Small intestine (tissue), 7 donors: Measurements from ENCODE around the gene CPEB4. TPM values are rescaled to one million over a fixed set of nuclear protein-coding genes. Genes with fewer than 3 reads are reported as not detected.
A peak's percentile ranks its signal among the peaks of the same experiment; 100 is the strongest.

Source experiments
- DNase-seq, 2 donors: peaks; one replicate each; pipeline versions ENCODE4 v3.0.0 to v3.0.0-alpha.2; 2013
- FAIRE-seq: peaks from 2 replicates; lab custom pipeline; 2012; peaks lifted over from hg19 to GRCh38; lab: Jason Lieb, UNC
- H3K27ac ChIP-seq, 3 donors: one replicate each; pipeline ENCODE4 v1.5.1; 2013; ENCODE audit warnings: low read length in 2 of 3, mild to moderate bottlenecking in 2 of 3, control low read depth in 1 of 3, inconsistent platforms in 1 of 3, low read depth in 1 of 3, moderate library complexity in 1 of 3
- H3K27me3 ChIP-seq, 3 donors: one replicate each; pipeline ENCODE4 v1.6.1; 2013; ENCODE audit warnings: low read length in 3 of 3, inconsistent platforms in 1 of 3; ENCODE audit not compliant: control insufficient read depth in 3 of 3, insufficient read depth in 3 of 3
- H3K36me3 ChIP-seq, 3 donors: one replicate each; pipeline ENCODE4 v1.6.1; 2013; ENCODE audit warnings: low read length in 3 of 3, inconsistent platforms in 1 of 3, low read depth in 1 of 3, mild to moderate bottlenecking in 1 of 3, moderate library complexity in 1 of 3; ENCODE audit not compliant: control insufficient read depth in 3 of 3, insufficient read depth in 2 of 3
- H3K4me1 ChIP-seq, 3 donors: one replicate each; pipeline ENCODE4 v1.6.1; 2013; ENCODE audit warnings: low read length in 2 of 3, inconsistent platforms in 1 of 3, low read depth in 1 of 3, mild to moderate bottlenecking in 1 of 3, moderate library complexity in 1 of 3; ENCODE audit not compliant: control insufficient read depth in 3 of 3, insufficient read depth in 2 of 3
- H3K4me3 ChIP-seq, 3 donors: one replicate each; pipeline ENCODE4 v1.5.1; 2013; ENCODE audit warnings: low read length in 3 of 3, control low read depth in 1 of 3, inconsistent platforms in 1 of 3, low read depth in 1 of 3, mild to moderate bottlenecking in 1 of 3, moderate library complexity in 1 of 3
- H3K9me3 ChIP-seq, 2 donors: one replicate each; pipeline ENCODE4 v1.6.1; 2013; ENCODE audit warnings: low read depth in 1 of 2, low read length in 1 of 2; ENCODE audit not compliant: control insufficient read depth in 2 of 2, insufficient read depth in 1 of 2
- WGBS, 3 donors: extraction: QIAGEN DNeasy Blood & Tissue Kit; methylation state at CpG; one replicate each; pipeline ENCODE4 v1.1.7; 2013; 5-methylcytosine and 5-hydroxymethylcytosine counted together
- polyA plus RNA-seq, 4 donors: library from polyadenylated mRNA; stranded (reverse) in 3 of 4; unstranded in 1 of 4; fragments of 200-250 nt in 3 of 4; fragments of 120-200 nt in 1 of 4; gene quantifications; one replicate each; pipeline versions ENCODE4 v1.2.1 to v1.2.3, GENCODE V29; 2013
- donor health status: healthy with polysubstance abuse.
- donor health status: control.
- donor health status: control.
- donor health status: Bipolar disorder and iron deficiency.
- donor health status: healthy.

The CPEB4 gene
- polyA plus RNA-seq, 4 donors = 7.8 to 55.0 (median 13.0) TPM

DNA sequence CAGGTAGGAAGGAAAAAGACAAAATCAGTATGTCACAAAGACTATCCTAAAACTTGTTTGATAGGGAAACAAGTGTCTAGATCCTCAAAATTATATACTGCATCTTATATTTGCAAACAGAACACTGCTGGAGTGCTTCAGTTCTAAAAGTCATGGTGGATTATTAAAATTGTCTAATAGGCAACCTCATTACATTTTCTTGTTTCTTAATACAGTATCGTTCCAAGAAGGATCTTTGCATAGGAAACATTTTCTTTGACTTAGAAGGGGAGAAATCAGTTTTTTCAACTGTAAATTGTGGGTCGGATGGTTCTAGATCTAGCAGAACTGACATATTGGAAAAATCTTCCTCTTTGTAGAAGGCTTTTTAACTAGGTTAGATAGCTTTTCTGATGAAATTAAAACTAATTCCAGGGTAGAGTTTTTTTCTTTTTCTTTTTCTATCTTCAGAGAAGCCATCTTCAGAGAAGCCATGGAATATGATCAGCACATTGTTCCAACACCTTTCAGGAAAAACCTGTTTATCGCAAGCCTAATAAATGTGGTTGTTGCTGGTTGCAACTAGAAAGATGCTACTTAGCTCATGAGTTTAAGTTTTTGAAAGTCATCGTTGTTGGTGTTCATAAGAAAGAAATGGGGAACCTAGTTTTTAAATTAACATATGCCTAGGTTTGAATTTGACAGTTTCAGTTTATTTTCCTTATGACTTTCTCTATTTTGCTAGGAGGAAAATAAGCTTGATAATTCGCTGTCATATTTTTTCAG is 7.4 kb downstream of the CPEB4 start:
- H3K9me3 ChIP-seq = no peaks in the 10 kb centered on the region
- H3K27ac ChIP-seq = no peak overlapping the region
- H3K4me1 ChIP-seq = no peaks in the 10 kb centered on the region
- H3K27me3 ChIP-seq = no peaks in the 10 kb centered on the region
- 86 to 88% (median 88%) methylated on average over 5 of the region's 5 CpGs for WGBS, 3 donors
- H3K36me3 ChIP-seq = peaks cover 0 to 9% (median 0%) of the 10 kb centered on the region in 3 donors
- no peak for FAIRE-seq
- H3K4me3 ChIP-seq = no peak overlapping the region
- DNase-seq = no peak

DNA sequence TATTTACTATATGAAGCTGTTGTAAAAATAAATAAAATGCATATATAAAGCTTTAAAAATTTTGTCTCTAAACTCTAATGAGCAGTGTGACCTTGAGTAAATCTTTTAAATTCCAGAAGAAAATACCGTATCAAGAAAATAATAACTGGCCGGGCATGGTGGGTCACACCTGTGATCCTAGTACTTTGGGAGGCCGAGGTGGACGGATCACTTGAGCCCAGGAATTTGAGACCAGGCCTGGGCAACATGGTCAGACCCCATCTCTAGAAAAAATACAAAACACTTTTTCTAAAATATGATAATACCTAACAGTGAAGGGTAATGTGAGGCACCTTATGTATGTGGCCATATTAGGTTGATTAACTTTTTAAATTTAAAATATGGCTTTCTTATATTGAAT is 8.5 kb downstream of the CPEB4 start:
- peaks cover 0 to 9% (median 0%) of the 10 kb centered on the region in 3 donors for H3K36me3 ChIP-seq
- WGBS, 3 donors = 97 to 98% (median 97%) methylated on average over 4 of the region's 4 CpGs
- no peak overlapping the region for H3K27ac ChIP-seq
- DNase-seq (no peak), FAIRE-seq (no peak)
- no peaks in the 10 kb centered on the region for H3K27me3 ChIP-seq
- no peaks in the 10 kb centered on the region for H3K4me1 ChIP-seq
- H3K4me3 ChIP-seq = no peak overlapping the region
- no peaks in the 10 kb centered on the region for H3K9me3 ChIP-seq

DNA sequence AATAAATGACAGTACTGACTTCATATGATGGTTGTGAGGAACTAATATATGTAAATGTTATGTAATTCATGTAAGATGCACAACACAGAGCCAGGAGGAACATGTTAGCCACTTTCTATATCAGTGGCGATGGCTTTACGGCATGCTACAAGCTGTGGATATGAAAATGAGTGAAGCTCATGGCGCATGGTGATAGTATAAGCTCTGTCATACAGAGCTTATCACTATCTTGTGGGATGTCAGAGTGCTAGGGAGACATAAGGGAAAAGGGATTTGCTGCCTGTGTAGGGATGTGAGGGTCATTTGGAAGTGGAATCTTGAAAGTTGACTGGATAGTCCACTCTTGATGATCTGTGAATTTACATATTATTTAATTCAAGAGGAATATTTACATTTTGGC is 13.6 kb downstream of the CPEB4 start:
- H3K27ac ChIP-seq = no peak overlapping the region
- H3K36me3 ChIP-seq = peaks cover 0 to 7% (median 0%) of the 10 kb centered on the region in 3 donors
- H3K4me1 ChIP-seq = no peaks in the 10 kb centered on the region
- H3K4me3 ChIP-seq = no peak overlapping the region
- 93 to 98% (median 98%) methylated on average over 3 of the region's 3 CpGs for WGBS, 3 donors
- H3K27me3 ChIP-seq = no peaks in the 10 kb centered on the region
- no peaks in the 10 kb centered on the region for H3K9me3 ChIP-seq
- FAIRE-seq (no peak), DNase-seq (no peak)

DNA sequence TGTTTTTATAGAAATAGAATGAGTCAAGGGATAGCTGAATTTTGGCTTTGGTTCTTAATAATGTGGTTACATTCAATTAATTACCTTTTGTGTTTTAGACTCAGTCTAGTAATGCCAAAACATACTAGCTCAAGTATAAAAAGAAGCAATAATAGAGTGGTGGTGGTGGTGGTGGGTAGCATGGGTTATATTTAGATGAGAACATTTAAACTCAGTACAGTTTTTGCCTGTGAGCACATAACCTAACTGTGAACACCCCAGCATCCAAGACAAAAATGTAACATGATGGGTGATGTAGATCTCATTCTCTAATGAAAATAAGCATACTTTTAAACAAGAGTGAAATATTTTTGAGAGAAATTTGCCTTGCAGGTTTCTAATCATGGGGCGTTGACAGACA is 14.2 kb downstream of the CPEB4 start:
- FAIRE-seq = no peak
- 92 to 94% (median 94%) methylated on average over 1 of the region's 1 CpG for WGBS, 3 donors
- no peaks in the 10 kb centered on the region for H3K27me3 ChIP-seq
- H3K9me3 ChIP-seq = no peaks in the 10 kb centered on the region
- peaks cover 0 to 6% (median 0%) of the 10 kb centered on the region in 3 donors for H3K36me3 ChIP-seq
- no peak overlapping the region for H3K4me3 ChIP-seq
- H3K4me1 ChIP-seq = no peaks in the 10 kb centered on the region
- H3K27ac ChIP-seq = no peak overlapping the region
- no peak for DNase-seq

DNA sequence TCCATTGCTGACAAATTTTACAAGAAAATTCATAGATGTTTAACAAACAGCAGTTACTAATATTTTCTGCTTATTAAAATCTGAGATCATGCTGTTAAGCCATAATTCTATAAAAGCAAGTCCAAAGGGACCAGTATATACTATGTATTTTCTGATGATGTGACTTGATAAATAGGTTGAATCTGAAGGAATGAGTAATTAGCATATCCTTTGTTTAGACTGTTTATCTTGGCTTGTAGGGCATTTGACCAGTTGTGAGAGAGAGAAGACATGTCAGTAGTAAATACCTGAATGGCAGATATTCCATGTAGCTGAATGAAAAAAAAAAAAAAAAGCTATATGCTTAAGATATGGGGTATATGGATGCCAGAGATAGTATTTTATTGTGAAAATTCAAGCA is 14.6 kb downstream of the CPEB4 start:
- FAIRE-seq = no peak
- Histone ChIP-seq H3K4me3 (no peak overlapping the region), H3K27me3 (no peaks in the 10 kb centered on the region), H3K36me3 (peaks cover 0 to 6% (median under 1%) of the 10 kb centered on the region in 3 donors), H3K9me3 (no peaks in the 10 kb centered on the region), H3K4me1 (no peaks in the 10 kb centered on the region), H3K27ac (no peak overlapping the region)
- no peak for DNase-seq

DNA sequence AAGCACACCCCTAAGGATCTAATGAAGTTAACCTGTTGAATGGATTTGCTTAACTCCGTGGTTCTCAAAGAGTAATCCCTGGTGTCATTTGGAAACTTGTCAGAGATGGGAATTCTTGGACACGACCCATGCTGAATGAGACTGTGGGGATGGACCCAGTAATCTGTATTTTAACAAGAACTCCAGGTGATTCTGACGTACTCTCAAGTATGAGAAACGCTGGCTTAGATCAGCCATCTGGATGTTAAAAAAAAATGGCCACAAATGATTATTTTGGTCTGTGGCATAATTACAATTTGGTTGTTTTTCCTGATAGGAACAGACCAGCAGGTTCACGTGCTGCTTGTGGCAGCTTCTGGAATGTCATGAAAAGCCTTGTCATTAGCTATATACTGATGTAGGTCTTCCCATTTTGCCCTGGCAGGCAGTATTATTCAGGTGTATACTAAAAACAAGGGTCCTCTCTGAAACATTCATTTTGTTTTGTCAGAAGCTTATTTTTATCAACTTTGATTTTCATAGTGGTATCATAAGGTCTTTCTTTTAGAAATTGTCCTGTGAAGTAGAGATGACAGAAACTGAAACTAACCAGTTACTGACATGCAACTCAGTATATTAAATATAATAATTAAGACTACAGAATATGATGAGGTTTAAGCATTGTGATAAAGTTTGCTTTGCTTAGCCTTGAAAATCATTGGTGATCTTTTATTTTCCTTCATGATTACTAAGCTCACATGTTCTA is 15.4 kb downstream of the CPEB4 start:
- no peaks in the 10 kb centered on the region for H3K4me1 ChIP-seq
- WGBS, 3 donors = 75 to 81% (median 75%) methylated on average over 5 of the region's 5 CpGs
- H3K4me3 ChIP-seq = no peak overlapping the region
- FAIRE-seq (no peak), DNase-seq (no peak)
- H3K27ac ChIP-seq = peak overlapping the region in 1 of 3 donors; percentile 38
- H3K36me3 ChIP-seq = peaks cover 0 to 6% (median 2%) of the 10 kb centered on the region in 3 donors
- H3K27me3 ChIP-seq = no peaks in the 10 kb centered on the region
- no peaks in the 10 kb centered on the region for H3K9me3 ChIP-seq

DNA sequence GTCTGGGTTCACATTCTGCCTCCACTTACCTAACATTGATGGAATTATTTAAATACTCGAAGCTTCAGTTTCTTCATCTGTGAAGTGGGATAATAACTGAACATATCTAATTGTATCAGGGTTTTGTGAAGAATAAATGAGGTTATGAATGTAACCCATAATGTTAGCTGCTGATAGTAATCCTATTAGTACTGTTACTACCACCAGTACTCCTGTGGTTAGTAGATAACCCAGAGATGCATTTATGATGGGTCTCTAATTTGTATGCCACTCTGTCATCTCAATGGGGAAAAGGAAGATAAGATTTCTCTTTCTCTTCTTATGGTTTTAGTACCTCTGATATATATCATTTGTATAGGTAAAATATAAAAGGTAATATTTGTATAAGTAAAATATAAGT is 16.0 kb downstream of the CPEB4 start:
- FAIRE-seq (no peak), DNase-seq (no peak)
- Histone ChIP-seq H3K27me3 (no peaks in the 10 kb centered on the region), H3K36me3 (peaks cover 0 to 4% (median 2%) of the 10 kb centered on the region in 3 donors), H3K4me3 (no peak overlapping the region), H3K9me3 (no peaks in the 10 kb centered on the region), H3K27ac (no peak overlapping the region), H3K4me1 (no peaks in the 10 kb centered on the region)
- 89 to 92% (median 92%) methylated on average over 1 of the region's 1 CpG for WGBS, 3 donors

DNA sequence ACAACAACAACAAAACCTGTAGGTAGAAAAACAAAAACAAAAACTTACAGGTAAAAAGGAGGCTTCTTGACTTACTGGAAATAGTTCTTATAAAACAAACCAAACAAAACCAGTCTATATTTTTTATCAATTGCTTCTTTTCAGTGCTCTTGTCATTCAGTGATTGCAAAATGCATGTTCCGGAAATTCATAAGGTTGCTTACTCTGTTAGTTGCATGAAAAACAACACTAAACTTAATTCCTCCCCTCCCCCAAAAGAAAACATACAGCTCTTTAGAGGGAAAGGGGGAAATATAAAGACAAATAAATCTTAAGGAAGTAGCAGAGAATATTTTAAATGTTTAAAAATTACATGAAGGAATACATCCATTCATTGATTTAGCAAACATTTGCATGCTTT is 19.1 kb downstream of the CPEB4 start:
- peaks cover 0 to 4% (median 2%) of the 10 kb centered on the region in 3 donors for H3K36me3 ChIP-seq
- H3K9me3 ChIP-seq = no peaks in the 10 kb centered on the region
- DNase-seq (no peak), FAIRE-seq (no peak)
- no peaks in the 10 kb centered on the region for H3K4me1 ChIP-seq
- no peak overlapping the region for H3K4me3 ChIP-seq
- H3K27me3 ChIP-seq = no peaks in the 10 kb centered on the region
- H3K27ac ChIP-seq = no peak overlapping the region
- 89 to 97% (median 97%) methylated on average over 1 of the region's 1 CpG for WGBS, 3 donors
